ENCODE measurements around the gene PPIP5K2.

GRCh38 chr5:103259705-103260355 is 139.7 kb downstream of the PPIP5K2 start:
- TF ChIP-seq TAF1 (IDR thresholded peaks at IDR 0.05; ENCODE audit: borderline replicate concordance, insufficient read depth, low read length) (no peak), POLR2AphosphoS5 (IDR thresholded peaks at IDR 0.05; ENCODE audit: low read depth, low read length) (no peak)

All from PFSK-1 (cell line).